ENCODE results near the gene MEF2C.
A peak's percentile ranks its signal among the peaks of the same experiment; 100 is the strongest.

Gene MEF2C

DNA sequence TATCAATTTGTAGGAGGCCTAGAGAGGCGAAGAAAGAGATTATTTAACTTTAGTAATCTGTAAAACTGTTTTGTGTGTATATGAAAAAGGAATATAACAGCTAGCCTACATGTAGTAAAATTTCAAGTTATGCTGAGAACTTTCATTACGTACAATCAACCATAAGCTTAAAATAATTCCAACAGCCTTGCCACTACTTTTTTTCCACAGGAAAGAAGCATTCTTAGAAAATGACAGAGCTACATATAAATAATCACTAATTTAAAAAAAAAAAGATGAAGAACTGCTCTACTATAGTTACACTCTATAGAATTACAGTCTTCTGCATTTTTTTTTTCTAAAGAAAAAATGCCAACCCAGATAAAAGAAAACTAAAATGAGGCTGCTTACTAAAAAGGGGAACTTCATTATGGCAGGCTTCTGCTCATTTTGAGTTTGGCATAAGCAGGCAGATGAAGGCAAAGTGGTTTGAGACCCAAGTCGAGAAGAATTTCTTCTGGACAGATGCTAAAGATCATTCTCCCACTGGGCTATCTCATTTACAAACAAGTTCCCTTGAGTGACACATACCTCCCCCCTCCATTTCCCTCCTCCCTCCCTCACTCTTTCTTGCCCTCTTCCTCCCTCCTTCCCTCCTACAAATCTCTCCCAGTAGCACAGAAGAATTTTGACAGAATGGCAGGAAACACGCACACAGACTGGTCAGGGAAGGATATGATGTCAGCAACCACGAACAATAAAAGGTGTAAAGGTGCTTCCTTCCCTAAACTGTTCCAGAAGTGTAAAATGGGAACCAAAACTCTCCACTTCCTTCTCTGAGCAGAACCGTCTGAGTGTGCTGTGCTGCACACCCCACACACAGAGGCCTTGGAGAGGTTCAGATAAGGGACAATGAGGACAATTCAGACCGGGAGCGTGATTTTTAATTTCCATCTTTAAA lies 56.1 kb downstream of the MEF2C start:
- DNase-seq = peak; percentile 70

- no peak for DNase-seq
Measured at GRCh38 chr5:88825584-88826315, 57.2 kb downstream of the MEF2C start.

DNA sequence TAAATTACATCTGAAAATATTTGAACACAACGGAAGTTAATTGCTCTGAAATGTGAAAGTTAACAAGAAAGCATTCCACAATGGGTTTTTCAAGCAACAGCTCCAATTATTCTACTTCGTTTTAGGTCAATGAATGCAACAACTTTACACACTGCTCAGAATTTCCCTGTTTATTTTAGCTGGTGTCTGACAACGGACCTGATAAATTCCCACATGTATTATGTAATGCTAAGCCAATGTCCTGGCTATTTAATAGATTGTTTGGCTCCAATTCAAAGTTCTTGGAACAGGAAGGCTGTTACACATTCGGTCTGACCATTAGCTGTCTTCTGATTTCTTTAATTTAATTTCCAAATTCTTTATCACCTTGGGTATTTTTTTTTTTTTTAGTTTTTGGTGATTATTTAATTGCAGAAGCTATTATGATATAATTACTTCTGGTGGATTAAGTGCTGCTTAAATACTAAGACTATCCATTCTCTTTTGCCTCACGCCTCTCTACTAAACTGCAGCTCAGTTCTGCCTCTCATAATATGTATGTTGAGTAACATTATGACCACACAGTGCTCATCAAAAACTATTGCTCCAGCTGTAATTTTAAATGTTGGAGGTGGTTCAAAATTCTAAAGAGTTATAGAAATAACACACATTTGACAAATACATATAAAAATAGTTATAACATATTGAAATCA lies 57.9 kb downstream of the MEF2C start:
- no peak for DNase-seq

- DNase-seq = no peak
Measured at GRCh38 chr5:88824141-88824540, 58.8 kb downstream of the MEF2C start.

- no peak for DNase-seq
Measured at GRCh38 chr5:88823201-88823600, 59.8 kb downstream of the MEF2C start.

- DNase-seq = no peak
Measured at GRCh38 chr5:88821161-88821560, 61.8 kb downstream of the MEF2C start.

- DNase-seq = no peak
Measured at GRCh38 chr5:88820581-88820980, 62.4 kb downstream of the MEF2C start.

DNA sequence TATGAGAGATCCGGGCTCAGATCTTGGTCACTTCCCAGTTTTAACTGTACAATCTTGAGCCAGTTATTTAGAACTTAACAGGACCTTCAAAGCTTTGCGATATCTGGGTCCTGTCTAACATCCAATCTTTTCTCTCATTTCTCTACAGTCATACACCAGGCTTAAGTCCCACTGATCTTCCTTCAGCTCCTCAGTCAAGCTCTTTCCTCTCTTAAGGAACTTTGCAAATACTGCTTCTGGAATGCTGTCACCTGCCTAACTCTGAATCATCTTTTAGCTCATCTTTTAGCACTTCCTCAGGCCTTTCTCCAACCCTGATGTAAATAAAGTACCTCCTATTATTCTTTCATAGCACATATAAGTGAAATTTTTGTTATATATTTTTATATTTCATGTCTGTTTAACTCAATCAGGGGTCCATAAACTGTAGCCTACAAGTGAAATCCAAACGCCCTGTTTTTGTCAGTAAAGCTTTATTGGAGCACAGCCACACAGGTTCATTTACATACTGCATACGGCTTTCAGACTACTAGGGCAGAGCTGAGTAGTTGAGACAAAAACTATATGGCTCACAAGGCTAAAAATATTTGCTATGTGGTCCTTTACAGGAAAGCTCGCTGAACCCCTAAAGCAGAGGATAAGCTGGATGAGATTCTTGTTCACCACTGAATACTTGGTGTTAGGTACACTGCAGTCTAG lies 63.5 kb downstream of the MEF2C start:
- no peak for DNase-seq

DNA sequence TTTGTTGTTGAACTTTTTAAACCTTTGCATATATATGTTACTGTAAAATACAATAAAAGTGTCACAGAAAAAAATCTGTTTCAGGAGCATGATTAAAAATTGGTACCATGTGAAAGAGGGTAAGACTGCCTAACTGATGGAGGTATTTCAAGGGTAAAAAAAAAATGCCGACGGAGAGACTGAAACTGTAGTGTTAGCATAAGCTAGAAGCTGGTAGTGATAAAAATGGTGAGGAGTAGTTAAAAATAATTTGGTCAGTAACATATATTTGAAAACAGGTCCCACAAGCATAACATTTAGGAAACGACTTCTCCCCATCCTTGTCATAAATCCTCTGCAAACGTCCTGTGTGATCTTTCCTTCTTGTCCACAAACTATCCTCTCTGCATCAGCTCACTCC lies 64.7 kb downstream of the MEF2C start:
- DNase-seq = no peak

DNA sequence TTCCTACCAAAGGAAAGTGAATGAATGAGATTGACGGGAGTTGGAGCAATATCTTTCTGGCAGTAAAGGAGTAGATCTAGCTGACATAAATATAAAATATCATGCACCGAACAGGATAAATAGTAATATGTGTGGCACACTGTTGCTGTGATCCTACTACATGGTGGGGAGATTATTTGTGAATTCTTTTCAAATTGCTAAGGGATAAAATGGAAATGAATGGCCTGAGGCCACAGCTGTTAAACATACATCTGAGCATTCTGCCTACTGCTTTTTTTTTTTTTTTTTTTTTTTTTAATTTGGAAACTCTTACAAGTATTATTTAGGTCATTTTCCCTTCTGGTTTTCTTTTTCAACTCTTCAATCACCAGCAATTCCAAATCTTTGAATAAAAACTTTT lies 66.8 kb downstream of the MEF2C start:
- DNase-seq = no peak

- DNase-seq = no peak
Measured at GRCh38 chr5:88815050-88815789, 67.8 kb downstream of the MEF2C start.

GRCh38 chr5:88813805-88814575 lies 69.0 kb downstream of the MEF2C start:
- no peak for DNase-seq

DNA sequence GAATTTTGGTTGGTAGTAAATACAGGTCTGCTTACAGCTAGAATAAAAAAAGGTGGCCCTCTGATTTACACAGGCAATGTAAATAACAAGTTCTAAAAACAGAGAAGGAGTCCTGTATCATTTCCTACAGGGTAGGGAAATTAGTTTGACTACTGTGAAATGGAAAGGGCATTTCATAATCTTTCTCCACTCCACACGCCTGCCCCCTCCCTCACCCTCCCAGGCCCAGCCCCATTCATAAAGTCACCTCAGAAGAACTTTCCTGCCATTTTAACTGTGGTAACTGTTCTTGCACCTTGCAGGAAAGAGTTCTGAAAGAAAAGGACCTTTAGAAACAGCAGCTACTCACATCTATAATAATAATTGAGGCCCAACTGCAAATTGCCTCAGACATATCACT lies 69.7 kb downstream of the MEF2C start:
- DNase-seq = no peak

- DNase-seq = no peak
Measured at GRCh38 chr5:88808153-88808552, 74.8 kb downstream of the MEF2C start.

DNA sequence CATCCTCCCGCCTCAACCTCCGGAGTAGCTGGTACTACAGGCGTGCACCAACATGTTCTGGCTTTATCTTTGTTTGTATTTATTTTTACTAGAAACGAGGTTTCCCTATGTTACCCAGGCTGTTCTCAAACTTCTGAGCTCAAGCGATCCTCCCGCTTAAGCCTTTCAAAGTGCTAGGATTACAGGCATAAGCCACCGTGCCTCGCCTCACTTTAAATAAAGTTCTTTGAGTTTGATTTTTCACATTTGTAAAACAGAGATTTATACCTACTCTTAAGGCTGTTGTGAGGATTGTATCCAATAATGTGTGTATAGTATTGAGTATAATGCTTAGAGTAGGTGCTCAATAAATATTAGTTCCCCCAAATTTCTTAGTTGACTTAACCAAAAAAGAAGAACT lies 75.7 kb downstream of the MEF2C start:
- no peak for DNase-seq

GRCh38 chr5:88806338-88806737 lies 76.6 kb downstream of the MEF2C start:
- DNase-seq = no peak

DNA sequence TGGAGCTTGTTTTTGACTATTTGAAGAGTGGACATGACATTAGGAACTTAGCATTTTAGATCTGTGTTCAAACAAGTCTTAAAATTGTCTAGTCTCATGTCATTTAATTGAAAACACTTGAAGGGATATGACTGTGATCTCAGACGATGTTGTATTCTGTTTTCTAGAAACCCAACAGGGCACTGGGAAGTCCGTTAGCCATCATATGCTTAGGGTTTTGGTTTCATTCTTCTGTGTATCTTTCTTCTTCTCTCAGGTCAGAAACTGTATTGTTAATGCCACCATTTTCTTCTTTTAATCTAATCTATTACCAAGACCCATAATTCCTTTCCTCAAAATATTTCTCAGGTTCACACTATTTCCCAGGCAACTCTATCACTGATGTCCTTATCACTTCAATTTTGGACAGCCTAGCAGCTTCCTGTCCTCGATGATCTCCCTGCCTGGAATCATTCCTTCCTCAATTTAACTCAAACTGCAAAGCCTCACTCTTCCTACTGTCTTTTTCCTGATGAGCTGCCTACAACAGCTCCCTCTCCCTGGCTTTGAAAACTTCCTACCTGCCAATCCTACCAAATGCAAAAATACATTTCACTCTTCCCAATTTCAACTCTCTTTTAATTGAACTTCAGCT lies 77.7 kb downstream of the MEF2C start:
- no peak for DNase-seq

- DNase-seq = no peak
Measured at GRCh38 chr5:88804444-88804843, 78.5 kb downstream of the MEF2C start.

GRCh38 chr5:88803309-88803708 lies 79.7 kb downstream of the MEF2C start:
- no peak for DNase-seq

DNA sequence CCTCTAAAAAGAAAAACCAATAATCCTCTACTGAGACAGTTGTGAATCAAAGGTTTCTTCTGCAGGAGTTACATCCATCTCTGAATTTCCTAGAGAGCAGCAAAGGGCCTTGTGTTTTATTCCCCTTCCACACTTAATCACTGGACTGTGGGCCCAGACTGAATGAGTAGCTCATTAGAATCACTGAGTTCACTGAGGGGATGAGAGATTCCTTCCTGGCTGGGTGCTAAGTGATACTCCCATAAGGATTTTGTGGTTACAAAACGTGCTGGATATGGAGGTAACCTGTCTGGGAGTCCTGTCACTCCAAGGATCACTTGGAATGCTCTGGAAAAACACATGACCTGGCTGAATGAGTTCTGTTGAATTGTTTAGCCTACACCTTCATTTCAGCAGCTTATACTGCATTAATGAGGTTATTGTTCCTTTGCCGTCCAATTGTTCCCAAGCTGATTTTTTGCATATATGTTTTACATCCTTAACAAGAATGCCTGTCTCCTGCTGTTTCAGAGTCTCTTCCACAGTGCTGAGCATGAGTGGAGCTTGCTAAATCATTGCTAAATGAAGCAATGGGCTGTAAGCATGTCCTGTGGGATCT lies 82.9 kb downstream of the MEF2C start:
- DNase-seq = no peak

All from CD4-positive, alpha-beta T cell treated with Interferon gamma for 1 hour (primary cell).